M059J (cell line): ENCODE data around the gene ENOX1. TPM values are rescaled to one million over a fixed set of nuclear protein-coding genes. Genes with fewer than 3 reads are reported as not detected.

Experiments
- DNase-seq: peaks from one replicate; pipeline ENCODE4 v3.0.0-alpha.2; 2012; ENCODE audit warnings: low read depth
- total RNA-seq: library from RNA; depleted of rRNA; stranded (reverse); fragments of >200 nt; shearing (Covaris generic); gene quantifications from 2 replicates; pipeline ENCODE4 v1.2.3, GENCODE V29; 2014; rRNA removed

The ENOX1 gene
- total RNA-seq = 0.05 and 0.10 TPM in 2 replicates

DNA sequence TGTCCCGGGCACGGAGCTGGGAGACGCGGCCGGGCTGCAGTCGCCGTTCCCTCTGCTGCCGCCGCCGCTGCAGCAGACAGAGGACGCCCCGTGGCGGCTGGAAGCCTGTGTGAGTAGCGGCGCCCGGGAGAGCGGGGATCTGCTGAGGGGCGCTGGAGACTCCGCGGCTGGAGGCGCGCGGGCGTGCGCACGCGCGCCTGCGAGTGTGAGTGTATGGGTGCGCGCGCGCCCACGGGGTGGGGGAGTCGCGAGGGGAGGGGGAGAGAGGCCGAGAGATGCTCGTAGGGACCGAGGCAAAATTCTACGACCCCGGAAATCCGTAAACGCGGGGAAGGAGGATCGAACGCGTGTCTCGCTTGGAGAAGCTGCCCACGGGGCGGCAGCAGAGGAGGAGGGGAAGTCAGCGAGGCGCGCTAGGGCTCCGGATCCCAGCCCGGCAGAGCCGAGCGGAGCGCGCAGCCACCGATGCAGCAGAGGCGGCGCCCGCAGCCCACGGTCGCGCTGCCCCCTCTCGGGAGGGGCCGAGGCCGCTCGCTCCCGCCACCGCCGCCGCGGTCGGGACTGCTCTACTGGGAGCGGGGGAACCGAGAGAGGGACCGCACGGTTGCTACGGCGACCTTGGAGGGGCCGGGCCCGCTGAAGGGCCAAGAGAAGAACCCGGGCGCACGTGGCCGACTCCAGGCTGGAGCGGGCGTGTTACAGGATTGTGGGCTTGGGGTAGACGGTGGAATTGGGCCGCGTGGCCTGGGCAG is at the start of gene ENOX1:
TSS of gene ENOX1 (minus strand) at position 207 of the 752 bp plus-strand sequence.
- peak; percentile 55 for DNase-seq

DNA sequence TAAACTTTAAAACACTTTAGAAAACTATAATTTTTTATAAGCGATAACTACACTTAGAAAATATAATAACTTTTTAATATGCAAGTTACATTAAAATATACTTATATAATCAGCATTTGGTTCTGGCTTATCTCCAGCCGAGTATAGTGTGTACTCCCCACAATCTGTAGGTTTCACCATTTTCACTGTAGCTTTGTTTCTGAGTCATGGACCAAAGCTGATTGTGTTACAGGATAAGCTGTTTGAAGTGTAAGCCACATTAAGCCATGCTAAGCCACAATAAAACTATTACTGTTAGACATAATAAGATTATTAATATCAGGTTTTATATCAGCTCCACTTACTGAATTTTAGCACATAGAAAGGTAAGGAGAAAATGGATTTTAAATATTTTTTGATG is 48.9 kb upstream of the ENOX1 start:
- DNase-seq = no peak

DNA sequence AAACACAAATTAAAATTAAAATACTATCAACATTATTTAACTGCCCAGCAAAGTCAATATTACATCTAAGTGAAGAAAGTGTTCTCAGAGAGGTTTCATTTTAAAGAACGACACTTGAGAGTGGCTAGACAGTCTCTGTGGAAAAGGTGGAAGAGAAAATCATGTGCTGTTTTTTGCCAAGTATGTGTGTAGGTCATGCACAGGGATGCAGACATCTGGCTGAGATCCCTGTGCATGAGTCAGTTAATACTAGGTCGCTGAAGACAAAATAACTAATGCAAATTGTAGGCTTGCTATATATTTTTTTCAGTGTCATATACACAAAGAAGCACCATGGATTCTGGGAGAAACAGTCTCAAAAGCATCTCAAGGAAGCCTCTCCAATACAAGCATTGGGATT is 44.3 kb upstream of the ENOX1 start:
- DNase-seq = no peak

DNA sequence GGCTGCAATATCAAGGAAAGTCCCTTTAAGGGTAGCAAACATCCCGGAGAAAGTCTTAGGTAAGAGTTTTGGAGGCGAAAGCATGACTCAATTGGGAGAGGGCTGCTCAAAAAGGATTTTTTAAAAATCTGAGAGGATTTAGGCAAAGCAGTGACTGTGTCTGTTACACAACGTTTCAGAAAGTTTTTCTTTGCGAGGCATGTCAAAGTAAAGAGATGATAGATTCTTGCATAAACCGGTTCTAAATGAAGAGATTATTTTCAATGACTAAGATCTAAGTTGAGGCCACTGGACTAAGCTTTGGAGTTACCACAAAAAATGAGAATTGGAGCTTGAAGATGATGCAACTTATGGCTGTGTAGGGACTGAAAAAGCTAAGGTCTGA is 43.7 kb upstream of the ENOX1 start:
- peak; percentile 21 for DNase-seq

DNA sequence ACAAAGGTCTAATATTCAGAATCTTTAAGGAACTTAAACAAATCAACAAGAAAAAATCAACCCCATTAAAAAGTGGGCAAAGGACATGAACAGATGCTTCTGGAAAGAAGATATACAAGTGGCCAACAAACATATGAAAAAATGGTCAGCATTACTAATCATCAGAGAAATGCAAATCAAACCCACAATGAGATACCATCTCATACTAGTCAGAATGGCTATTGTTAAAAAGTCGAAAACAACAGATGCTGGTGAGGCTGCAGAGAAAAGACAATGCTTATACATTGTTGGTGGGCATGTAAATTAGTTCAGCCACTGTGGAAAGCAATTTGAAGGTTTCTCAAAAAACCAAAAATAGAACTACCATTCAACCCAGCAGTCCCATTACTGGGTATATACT is 37.9 kb upstream of the ENOX1 start:
- DNase-seq = peak; percentile 43

DNA sequence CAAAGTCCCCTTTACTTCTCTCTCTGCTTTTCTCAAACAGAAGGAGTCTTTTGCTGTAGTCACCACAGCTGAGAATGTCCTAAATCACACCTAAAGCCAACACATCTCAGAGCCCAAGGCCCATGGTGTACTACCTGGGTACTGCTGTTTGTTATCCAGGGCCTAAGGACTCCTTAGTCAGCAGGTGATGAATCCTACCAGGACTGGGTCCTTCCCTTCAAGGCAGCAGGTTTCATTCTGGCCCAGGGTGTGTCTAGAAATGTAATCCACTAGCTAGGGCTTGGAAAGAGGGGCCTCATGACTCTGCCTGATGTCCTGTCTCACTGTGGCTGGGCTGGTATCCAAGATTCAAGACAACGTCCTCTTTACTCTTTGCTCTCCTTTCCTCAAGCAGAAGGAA is 36.2 kb upstream of the ENOX1 start:
- no peak for DNase-seq

DNA sequence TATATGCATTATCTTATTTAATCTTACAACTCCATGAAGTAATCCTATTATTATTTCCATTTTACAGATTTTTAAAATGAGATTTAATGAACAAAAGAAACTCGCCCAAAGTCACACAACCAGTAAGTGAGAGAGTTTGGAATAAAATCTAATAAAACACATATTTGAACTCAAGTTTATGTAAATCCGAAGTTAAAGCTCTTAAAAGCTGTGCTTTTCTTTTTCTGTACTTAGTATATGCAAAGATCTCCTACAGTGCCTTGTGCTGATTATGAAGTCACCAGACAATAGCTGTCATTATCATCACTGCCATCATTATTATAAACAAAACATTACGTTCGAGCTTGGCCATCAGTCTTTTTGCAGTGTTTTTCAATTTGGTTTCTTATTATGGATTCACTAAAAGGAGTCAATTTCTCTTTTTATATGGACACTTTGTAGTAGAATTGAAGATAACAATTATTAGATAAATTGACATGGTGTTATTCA is 29.7 kb upstream of the ENOX1 start:
- DNase-seq = no peak

DNA sequence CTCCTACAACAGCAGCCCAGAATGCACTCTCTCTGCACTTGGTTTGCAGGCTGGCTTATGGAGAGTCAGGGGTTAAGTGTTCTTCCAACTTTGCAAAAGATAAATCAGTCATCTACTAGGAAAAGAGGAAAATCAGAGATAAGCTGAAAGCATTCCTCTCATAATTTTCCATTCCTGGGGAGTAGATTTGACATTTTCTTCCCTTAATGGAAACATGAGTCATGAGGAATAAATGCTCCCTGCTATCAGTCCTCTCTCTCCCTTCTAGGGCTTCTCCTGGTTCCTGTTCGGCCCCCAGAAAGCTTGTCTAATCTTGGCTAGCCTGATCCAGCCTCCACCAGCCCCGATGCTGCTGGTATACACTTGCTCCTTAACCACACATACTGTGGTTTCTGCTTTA is 28.4 kb upstream of the ENOX1 start:
- peak; percentile 78 for DNase-seq

DNA sequence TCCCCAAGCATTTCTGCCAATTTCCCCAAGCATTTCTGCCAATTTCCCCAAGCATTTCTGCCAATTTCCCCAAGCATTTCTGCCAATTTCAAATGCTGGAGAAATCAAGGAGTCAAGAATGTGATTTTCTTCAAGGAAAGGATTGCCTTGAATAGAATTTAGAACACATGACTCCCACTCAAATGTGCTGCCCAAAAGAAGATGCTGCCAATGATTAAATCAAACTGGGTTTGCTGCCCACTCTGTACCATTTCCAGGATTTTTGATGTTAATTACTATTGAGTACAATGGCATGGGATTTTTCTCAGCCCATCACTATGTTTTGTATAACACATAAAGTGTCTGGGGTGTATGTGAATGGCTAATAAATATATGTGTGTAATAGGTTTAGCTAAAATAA is 21.9 kb upstream of the ENOX1 start:
- no peak for DNase-seq

DNA sequence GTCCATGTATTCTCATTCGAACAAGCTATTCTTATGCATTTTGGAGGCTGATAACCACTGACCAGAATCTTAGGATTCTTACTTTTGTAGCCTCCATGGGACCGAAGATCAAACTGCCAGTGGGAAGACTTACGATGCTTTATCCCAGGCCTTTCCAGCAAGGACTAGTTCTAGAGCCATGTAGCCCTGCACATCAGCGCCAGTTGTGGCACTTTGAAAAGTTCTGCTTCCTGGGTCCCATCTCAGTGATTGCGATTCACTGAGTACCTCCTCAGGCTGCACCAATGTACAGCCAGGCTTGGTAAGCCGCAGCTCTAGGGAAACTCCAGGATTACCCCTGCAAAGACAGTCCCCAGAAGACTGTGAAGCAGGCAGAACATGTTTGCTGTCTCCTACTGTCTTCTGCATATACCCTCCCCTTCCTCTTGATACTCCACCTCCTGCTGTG is 18.9 kb upstream of the ENOX1 start:
- DNase-seq = no peak

DNA sequence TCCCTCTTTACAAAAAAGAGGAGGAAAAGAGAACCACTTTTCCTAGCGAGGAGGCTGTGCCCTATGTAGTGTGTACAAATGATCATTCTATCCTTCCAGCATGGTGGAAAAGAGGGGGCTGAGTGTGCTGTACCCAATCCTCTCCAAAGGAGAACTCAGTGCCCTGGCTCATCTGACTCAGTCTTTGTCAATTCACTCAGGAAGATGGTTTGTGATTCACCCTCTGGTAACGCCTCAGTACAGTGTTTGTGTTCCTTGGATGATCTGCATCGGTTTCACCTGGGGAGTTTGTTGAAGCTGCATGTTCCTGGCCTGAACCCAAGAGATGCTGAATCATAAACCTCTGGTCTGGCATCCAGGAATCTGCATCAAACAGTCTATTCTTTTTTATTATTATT is 18.3 kb upstream of the ENOX1 start:
- peak; percentile 92 for DNase-seq

DNA sequence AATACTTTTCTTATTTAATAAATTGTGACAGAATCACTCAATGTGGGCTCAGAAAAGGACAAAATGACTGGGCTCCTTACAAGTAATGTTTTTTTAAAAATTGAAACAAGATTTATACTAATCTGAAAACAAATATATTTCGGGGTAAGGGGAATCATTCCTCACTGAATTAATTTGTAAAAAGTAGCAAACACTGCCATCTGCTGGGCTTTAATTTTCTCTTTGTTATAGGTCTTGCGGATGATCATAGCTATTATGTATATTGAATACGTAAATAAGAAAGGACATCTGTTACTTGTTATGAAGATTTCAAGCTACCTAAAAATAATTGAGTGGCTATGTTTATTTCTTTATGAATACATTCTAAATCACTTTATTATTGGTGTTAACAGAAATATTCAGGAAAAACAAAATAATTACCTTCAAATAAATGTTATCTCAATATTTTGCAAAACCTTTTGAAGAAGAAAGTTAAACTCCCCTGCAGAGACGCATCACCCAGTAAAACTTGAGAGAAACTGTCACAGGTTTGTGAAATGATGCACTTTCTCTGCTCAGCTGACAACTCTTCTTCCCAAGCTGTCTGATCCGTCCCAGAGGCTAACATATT is 17.8 kb upstream of the ENOX1 start:
- DNase-seq = peak; percentile 60

DNA sequence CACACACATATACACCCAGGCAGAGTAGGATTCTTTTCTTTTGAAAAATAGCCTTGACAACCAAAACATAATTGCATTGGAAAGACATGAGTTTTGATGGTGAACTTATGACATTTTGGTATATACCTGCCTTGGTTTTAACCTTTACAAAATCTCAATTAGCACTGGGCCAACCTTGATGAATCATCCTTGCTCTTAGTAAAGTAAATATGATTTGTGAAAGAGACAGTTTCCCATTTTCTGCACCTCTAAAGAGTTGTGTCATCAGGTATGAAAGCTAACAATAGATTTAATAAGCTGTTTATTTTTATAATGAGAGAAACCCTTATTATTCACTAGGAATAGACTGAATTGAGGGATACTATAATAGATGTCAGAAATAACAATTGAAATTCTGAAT is 15.7 kb upstream of the ENOX1 start:
- DNase-seq = no peak

DNA sequence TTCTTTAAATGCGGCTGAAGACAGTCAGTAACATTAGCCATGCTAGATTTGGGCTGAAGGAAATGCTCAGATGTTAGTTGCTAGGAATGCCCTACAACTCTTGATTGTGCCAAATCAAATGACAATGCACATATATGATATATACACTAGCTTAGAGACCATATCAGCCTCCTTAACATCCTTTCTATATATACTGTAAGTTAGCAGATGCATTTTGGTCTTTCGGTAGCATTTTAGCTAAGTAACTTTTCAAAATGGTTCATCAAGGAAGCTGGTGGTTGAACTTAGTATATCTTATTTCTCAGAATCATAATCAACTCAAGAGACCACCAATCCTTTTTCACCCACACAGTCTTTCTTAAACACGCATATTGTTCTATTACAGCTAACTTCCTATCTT is 14.1 kb upstream of the ENOX1 start:
- DNase-seq = no peak

DNA sequence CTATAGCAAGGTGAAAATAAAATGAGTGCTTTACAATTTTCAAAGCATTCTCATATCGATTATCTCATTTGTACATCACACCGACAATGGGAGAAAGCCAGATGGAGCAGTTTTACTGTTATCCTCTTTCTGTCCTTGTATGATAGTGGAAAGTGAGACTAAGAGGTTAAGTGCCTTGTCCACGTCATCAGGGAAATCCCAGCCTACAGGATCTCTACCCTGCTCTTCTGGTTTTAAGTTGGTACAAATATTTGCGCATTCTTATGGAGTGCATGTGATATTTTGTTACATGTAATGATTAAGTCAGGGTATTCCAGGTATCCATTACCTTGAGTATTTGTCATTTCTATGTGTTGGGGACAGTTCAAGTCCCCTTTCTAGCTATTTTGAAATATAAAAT is 12.4 kb upstream of the ENOX1 start:
- DNase-seq = no peak

DNA sequence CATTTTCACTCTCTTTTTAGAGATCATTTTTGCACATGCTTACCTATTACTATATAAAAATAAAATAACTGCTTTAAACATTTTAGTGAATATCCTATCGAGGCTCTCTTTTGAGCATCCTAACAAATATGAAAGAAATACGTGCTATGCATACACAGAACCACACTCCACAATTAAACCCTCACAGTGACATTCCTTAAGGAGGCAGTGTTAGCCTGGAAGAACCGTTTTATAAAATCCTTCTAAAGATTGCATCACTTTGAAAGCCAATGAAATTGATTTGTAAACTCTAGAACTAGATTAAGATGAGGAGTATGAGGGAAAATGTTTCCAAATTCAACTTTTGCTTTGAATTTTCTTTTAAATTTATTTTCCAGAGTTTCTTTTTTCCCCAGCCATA is 11.1 kb upstream of the ENOX1 start:
- no peak for DNase-seq

DNA sequence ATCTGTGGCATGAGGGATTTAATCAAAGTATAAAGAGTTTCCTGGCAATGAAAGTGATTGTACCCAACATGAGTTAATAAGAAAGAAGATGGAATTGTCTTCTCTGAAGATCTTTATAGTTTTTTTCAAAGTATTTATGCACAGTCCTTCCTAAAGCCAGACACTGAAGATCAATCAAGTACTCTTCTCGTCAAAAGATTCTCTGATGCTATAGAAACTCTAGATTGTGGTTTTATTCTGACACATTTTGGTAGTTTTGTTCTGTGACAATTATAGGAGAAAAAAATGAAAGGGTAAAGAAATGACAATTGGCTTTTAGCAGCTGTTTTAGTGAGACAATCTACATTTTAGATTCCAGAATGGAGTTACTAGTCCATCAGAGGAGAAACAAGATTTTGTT is 10.4 kb upstream of the ENOX1 start:
- DNase-seq = no peak

DNA sequence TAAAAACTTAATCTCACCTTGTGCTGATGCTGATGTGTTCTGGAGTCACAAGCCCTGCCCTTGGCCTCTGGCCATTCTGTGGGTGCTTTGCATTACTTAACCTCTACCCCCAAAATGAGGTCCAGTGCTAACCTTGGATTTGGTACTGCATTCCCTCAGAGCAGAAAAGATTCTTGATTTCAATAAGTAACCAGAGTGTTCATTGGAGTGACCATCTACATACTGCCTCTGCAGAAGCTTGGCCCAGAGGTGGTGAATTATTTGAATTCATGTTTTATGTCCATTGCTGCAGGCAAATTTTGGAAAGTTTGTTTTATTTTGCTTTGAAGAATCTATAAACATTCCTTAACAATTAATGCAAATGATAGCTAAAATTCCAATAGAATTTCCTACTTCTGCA is 7.6 kb upstream of the ENOX1 start:
- no peak for DNase-seq

DNA sequence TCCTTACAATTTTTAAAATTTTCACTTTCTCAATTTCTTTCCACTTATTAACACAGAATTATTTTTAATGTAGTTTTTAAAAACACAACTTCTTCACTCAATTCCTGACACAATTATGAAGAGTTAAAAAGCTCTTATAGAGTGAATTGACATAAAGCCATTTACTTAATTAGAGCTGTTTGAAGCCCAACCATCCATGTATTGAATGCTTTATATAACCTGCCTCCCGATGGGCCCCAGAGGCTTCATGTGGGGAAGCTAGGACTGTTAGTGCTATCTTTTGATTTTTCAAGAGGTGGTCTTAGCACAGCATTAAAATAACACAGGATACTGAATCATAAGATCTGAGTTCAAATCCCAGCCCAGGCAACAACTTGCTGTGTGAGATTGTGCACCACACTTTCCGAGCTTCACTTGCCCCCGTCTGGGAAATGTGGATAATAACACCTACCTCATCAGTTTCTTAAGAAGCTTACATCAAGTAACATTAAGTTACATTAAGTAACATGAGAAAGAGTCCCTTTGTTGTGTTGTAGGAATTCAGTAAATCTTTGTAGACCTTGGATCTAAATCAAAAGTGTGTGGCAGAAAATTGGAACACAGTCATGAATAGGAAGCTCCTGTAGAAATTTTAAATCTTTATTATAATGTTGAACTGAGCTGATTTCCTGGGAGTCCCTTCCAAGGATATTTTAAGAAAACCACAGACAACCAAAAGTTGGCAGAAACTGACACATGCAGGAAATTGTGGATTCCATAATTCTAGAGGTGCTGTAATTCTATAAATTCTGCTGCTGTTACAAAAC is 5.5 kb upstream of the ENOX1 start:
- peak; percentile 36 for DNase-seq

DNA sequence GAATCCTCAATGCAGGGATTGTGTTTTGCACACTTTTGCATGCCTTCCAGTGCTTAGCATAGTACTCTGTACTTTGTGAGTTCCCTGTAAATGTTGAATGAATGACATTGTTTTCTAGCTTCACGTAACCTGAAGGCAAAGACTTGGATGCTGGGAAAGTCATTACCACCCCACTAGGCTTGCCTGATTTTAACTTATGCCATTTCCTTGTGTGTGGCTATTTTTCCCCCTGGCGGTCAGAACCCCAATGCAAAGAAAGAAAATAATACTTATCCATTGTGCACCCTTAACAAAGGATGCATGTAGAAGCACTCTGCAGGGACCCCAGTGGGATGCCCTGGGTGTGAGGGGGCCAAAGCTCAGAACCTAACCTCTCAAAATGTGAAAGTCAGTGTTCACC is 1.2 kb upstream of the ENOX1 start:
- peak; percentile 28 for DNase-seq

DNA sequence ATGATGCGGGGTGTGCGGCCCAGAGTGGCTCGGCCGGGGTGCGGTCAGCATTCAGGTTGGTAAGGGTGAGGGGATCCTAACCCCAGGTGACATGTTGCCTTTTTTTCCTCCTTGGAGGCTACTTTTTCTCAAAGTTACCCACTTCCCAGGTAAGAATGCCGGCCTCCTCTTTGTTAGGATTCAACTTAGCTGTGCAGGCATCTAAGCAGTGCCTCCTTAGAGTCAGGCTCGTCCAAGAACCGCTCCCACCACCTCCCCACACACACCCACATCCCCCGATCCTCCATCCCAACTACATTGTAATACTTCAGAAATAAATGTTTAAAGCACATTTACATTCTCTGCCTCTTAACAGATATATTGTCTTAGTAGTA is 733 bp upstream of the ENOX1 start:
- DNase-seq = no peak

DNA sequence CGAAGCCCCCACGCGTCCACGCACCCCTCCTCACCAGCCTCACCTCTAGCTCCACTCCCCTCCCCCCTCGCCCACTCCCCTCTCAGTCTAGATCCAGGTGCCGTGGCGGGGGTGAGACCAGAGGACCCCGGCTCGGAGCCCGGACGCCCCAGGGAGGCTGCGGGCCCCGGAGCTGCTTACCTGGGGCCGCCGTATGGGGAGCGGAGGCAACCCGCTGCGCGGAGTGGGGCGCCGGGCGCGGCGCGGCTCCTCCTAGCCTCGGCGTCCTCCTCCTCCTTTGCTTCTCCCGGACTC is 353 bp downstream of the ENOX1 start:
- DNase-seq = no peak
